Islet of Langerhans (tissue), 1 donor: ENCODE data around the gene RGS7.
"Not testable (repeated sequence)": the region's sequence is repeated elsewhere in the genome, so short reads cannot be mapped to it uniquely, and the experiment has no call there.

ENCODE experiments used
- FAIRE-seq: peaks from one replicate; lab custom pipeline; 2011; peaks lifted over from hg19 to GRCh38; lab: Jason Lieb, UNC

The RGS7 gene

GRCh38 chr1:241208910-241209379, 148.1 kb downstream of the RGS7 start:
- no peak for FAIRE-seq

GRCh38 chr1:241203817-241204216, 153.2 kb downstream of the RGS7 start:
- no peak for FAIRE-seq

- peak; percentile 30 for FAIRE-seq
These were observed 154.6 kb downstream of the RGS7 start for GRCh38 chr1:241202401-241202800.

GRCh38 chr1:241186716-241187115, 170.3 kb downstream of the RGS7 start:
- FAIRE-seq: no peak

- no peak for FAIRE-seq
These were observed 175.0 kb downstream of the RGS7 start for GRCh38 chr1:241181971-241182370.

- FAIRE-seq: no peak
These were observed 175.5 kb downstream of the RGS7 start for GRCh38 chr1:241181471-241181870.

- FAIRE-seq: no peak
These were observed 176.4 kb downstream of the RGS7 start for GRCh38 chr1:241180569-241180968.

- no peak for FAIRE-seq
These were observed 179.3 kb downstream of the RGS7 start for GRCh38 chr1:241177660-241178059.

GRCh38 chr1:241172486-241172885, 184.5 kb downstream of the RGS7 start:
- FAIRE-seq: no peak

- FAIRE-seq: peak; percentile 81
These were observed 185.0 kb downstream of the RGS7 start for GRCh38 chr1:241171991-241172390.

GRCh38 chr1:241167121-241167630, 189.8 kb downstream of the RGS7 start:
- no peak for FAIRE-seq

GRCh38 chr1:241166625-241167024, 190.4 kb downstream of the RGS7 start:
- FAIRE-seq: no peak

- FAIRE-seq: not testable (repeated sequence)
These were observed 191.7 kb downstream of the RGS7 start for GRCh38 chr1:241165256-241165655.

- no peak for FAIRE-seq
These were observed 193.6 kb downstream of the RGS7 start for GRCh38 chr1:241163363-241163762.

- FAIRE-seq: no peak
These were observed 195.8 kb downstream of the RGS7 start for GRCh38 chr1:241161188-241161689.

GRCh38 chr1:241157435-241157834, 199.6 kb downstream of the RGS7 start:
- no peak for FAIRE-seq

- no peak for FAIRE-seq
These were observed 200.6 kb downstream of the RGS7 start for GRCh38 chr1:241156231-241156965.

- FAIRE-seq: no peak
These were observed 211.1 kb downstream of the RGS7 start for GRCh38 chr1:241145881-241146280.

- FAIRE-seq: no peak
These were observed 213.1 kb downstream of the RGS7 start for GRCh38 chr1:241143765-241144442.

GRCh38 chr1:241142493-241142892, 214.5 kb downstream of the RGS7 start:
- FAIRE-seq: no peak

GRCh38 chr1:241141646-241142045, 215.4 kb downstream of the RGS7 start:
- FAIRE-seq: not testable (repeated sequence)

GRCh38 chr1:241140670-241141069, 216.3 kb downstream of the RGS7 start:
- no peak for FAIRE-seq

- FAIRE-seq: no peak
These were observed 218.0 kb downstream of the RGS7 start for GRCh38 chr1:241139047-241139446.
